Endothelial cell of umbilical vein (primary cell): ENCODE data around the gene EIF2B5. TPM values are rescaled to one million over a fixed set of nuclear protein-coding genes. Genes with fewer than 3 reads are reported as not detected.

Experiments used
- BruUV-seq: library from RNA; stranded (reverse); fragments of 400-500 nt; replicated peaks from 2 replicates; lab custom pipeline; 2021; lab: Mats Ljungman, UMichigan
- CTCF ChIA-PET: fragments of 300-600, 350-600 bp; sonication (Branson Sonifier 250); formaldehyde crosslinking; loops from one replicate; lab custom pipeline; 2021; ENCODE audit warnings: antibody characterized with exemption, inconsistent platforms; lab: Charles Lee
- POLR2A ChIA-PET: fragments of 300-600, 350-600 bp; sonication (Branson Sonifier 250); formaldehyde crosslinking; loops from one replicate; lab custom pipeline; 2021; ENCODE audit warnings: antibody characterized with exemption, inconsistent platforms; lab: Charles Lee
- DNase-seq: peaks from one replicate; pipeline ENCODE4 v3.0.0-alpha.2; 2011; ENCODE audit warnings: low read depth, low spot score
- FAIRE-seq: peaks from 2 replicates; lab custom pipeline; 2011; peaks lifted over from hg19 to GRCh38; lab: Jason Lieb, UNC
- H2AFZ ChIP-seq: 2 replicates; pipeline ENCODE4 v1.6.0; 2012; ENCODE audit warnings: low read depth, low read length, control low read depth, inconsistent platforms
- H3K27ac ChIP-seq: 2 replicates; pipeline ENCODE4 v1.5.1; 2011; ENCODE audit warnings: low read depth, mild to moderate bottlenecking, control low read depth, low read length, moderate library complexity; ENCODE audit not compliant: insufficient read depth
- H3K27me3 ChIP-seq, 2 experiments: 2 replicates each; pipeline versions ENCODE4 v1.6.0 to v1.6.1; 2011; ENCODE audit warnings: low read length in 2 of 2, mixed read lengths in 1 of 2; ENCODE audit not compliant: control insufficient read depth in 2 of 2, insufficient read depth in 2 of 2
- H3K36me3 ChIP-seq, 2 experiments: 2 replicates in 1 of 2; 3 replicates in 1 of 2; pipeline ENCODE4 v1.5.1; 2011; ENCODE audit warnings: low read length in 2 of 2, mild to moderate bottlenecking in 1 of 2, moderate library complexity in 1 of 2; ENCODE audit not compliant: control insufficient read depth in 2 of 2, insufficient read depth in 2 of 2; ENCODE audit errors: extremely low read depth in 1 of 2
- H3K4me1 ChIP-seq: 3 replicates; pipeline ENCODE4 v1.5.1; 2011; ENCODE audit warnings: mild to moderate bottlenecking, low read length; ENCODE audit not compliant: control insufficient read depth, insufficient read depth; ENCODE audit errors: extremely low read depth
- H3K4me2 ChIP-seq: 2 replicates; pipeline ENCODE4 v1.6.1; 2011; ENCODE audit warnings: low read length, control low read depth, mixed read lengths; ENCODE audit not compliant: insufficient read depth
- H3K4me3 ChIP-seq, 3 experiments: fragments of 200-600 bp in 1 of 3; sonication (generic), shearing (Covaris generic) in 1 of 3; replicated peaks in 1 of 3; 2 replicates each; pipeline ENCODE4 v1.5.1; 2011 to 2016; ENCODE audit warnings: control low read depth in 3 of 3, low read length in 3 of 3, mild to moderate bottlenecking in 2 of 3, inconsistent platforms in 1 of 3, low read depth in 1 of 3, moderate library complexity in 1 of 3; ENCODE audit not compliant: insufficient read depth in 1 of 3
- H3K79me2 ChIP-seq: 2 replicates; pipeline ENCODE4 v1.6.0; 2012; ENCODE audit warnings: low read length, inconsistent platforms; ENCODE audit not compliant: control insufficient read depth, insufficient read depth
- H3K9ac ChIP-seq: replicated peaks from 2 replicates; pipeline ENCODE3; 2011; ENCODE audit warnings: low read length, control low read depth; ENCODE audit not compliant: insufficient read depth; ENCODE audit errors: extremely low read depth
- H3K9me1 ChIP-seq: replicated peaks from 3 replicates; pipeline ENCODE4 v1.6.0; 2011; ENCODE audit warnings: mild to moderate bottlenecking, low read length; ENCODE audit not compliant: control insufficient read depth, insufficient read depth; ENCODE audit errors: extremely low read depth
- H3K9me3 ChIP-seq: replicated peaks from 2 replicates; pipeline ENCODE4 v1.5.1; 2012; ENCODE audit warnings: low read length, inconsistent platforms; ENCODE audit not compliant: control insufficient read depth, insufficient read depth
- H4K20me1 ChIP-seq: replicated peaks from 2 replicates; pipeline ENCODE3; 2011; ENCODE audit warnings: mild to moderate bottlenecking, low read length; ENCODE audit not compliant: control insufficient read depth, insufficient read depth; ENCODE audit errors: extremely low read depth
- CTCF ChIP-seq, 2 donors: IDR thresholded peaks; 1 replicate in 1 of 2; 2 replicates in 1 of 2; pipeline ENCODE4 v1.5.1; 2011; ENCODE audit warnings: low read length in 2 of 2, mild to moderate bottlenecking in 2 of 2, moderate library complexity in 2 of 2, control low read depth in 1 of 2, inconsistent platforms in 1 of 2, low read depth in 1 of 2; ENCODE audit not compliant: insufficient read depth in 1 of 2; ENCODE audit errors: extremely low read depth in 1 of 2
- EZH2 ChIP-seq: IDR thresholded peaks from 2 replicates; pipeline ENCODE4 v1.6.1; 2012; ENCODE audit warnings: borderline replicate concordance, low read depth, mild to moderate bottlenecking, moderate library complexity, low read length, inconsistent platforms; ENCODE audit not compliant: severe bottlenecking
- FOS ChIP-seq: IDR thresholded peaks from 2 replicates; pipeline ENCODE4 v1.6.1; 2011; ENCODE audit warnings: mild to moderate bottlenecking, low read length, moderate library complexity, borderline replicate concordance; ENCODE audit not compliant: insufficient read depth
- GATA2 ChIP-seq: IDR thresholded peaks from 2 replicates; pipeline ENCODE4 v1.7.0; 2011; ENCODE audit warnings: low read depth, mild to moderate bottlenecking, moderate library complexity, mixed read lengths, low read length; ENCODE audit not compliant: insufficient read length, insufficient read depth
- JUN ChIP-seq: IDR thresholded peaks from 2 replicates; pipeline ENCODE4 v1.6.1; 2011; ENCODE audit warnings: borderline replicate concordance, low read depth; ENCODE audit not compliant: insufficient read length, insufficient read depth
- MAX ChIP-seq: IDR thresholded peaks from 2 replicates; pipeline ENCODE4 v1.6.1; 2011; ENCODE audit not compliant: insufficient read depth, insufficient read length
- MYC ChIP-seq: IDR thresholded peaks from one replicate; pipeline ENCODE4 v1.6.1; 2011; ENCODE audit warnings: mild to moderate bottlenecking, low read depth, low read length
- POLR2AphosphoS5 ChIP-seq: IDR thresholded peaks from 2 replicates; pipeline ENCODE4 v1.6.1; 2012; ENCODE audit warnings: low read depth, mild to moderate bottlenecking, control low read depth, low read length, moderate library complexity; ENCODE audit not compliant: insufficient read depth
- dilution Hi-C: fragments of 300-500 bp; cut with MboI; formaldehyde crosslinking; loops from one replicate; pipeline ENCODE4 v1.15.0; 2019; ENCODE audit warnings: low sequenced_read_pairs; ENCODE audit not compliant: extremely low pct_ligation_motif_present
- intact Hi-C: fragments of 100-400 bp; cut with micrococcal nuclease; formaldehyde crosslinking; loops from one replicate; pipeline ENCODE4 v1.10.0; 2022
- polyA plus RNA-seq, 4 experiments: library from polyadenylated mRNA; depleted of rRNA in 3 of 4; stranded (reverse) in 3 of 4; unstranded in 1 of 4; fragments of >200 nt; gene quantifications; 2 replicates each; pipeline versions ENCODE4 v1.2.1 to v1.2.3, GENCODE V29; 2011 to 2012; ENCODE audit warnings: missing spikeins in 1 of 4
- total RNA-seq: library from RNA; stranded (reverse); gene quantifications from 2 replicates; pipeline ENCODE4 v1.2.3, GENCODE V29; 2021

Gene EIF2B5
- total and polyA plus RNA-seq, 2 donors (not counting 3 experiments of a cell fraction or from before 2014, with no cell fraction given): 42.7 to 44.7 TPM

- TF ChIP-seq MYC (no peak), EZH2 (no peak), MAX (no peak), POLR2AphosphoS5 (no peak), CTCF (IDR thresholded peaks at IDR 0.05; ENCODE audit: extremely low read depth in 1 of 2, insufficient read depth in 1 of 2, low read depth in 1 of 2, low read length in 2 of 2) (no peak), FOS (no peak), GATA2 (no peak), JUN (no peak)
- dilution Hi-C loops: no loop called here
- ChIA-PET CTCF (no interaction called here), POLR2A (no interaction called here)
- Histone ChIP-seq H3K79me2 (peaks cover 15% of the 10 kb centered on the region), H3K27me3 (no peaks in the 10 kb centered on the region), H3K36me3 (peaks cover 0 to 42% of the 10 kb centered on the region in 2 experiments), H3K4me3 (no peak overlapping the region), H3K4me1 (peaks cover 9% of the 10 kb centered on the region), H3K9me3 (no peaks in the 10 kb centered on the region), H3K9ac (no peak overlapping the region), H4K20me1 (no peaks in the 10 kb centered on the region), H3K27ac (no peak overlapping the region), H3K9me1 (no peaks in the 10 kb centered on the region), H2AFZ (no peak overlapping the region), H3K4me2 (no peak overlapping the region)
- BruUV-seq: no TSS peak
- intact Hi-C loops: no loop called here
- FAIRE-seq (no peak), DNase-seq (no peak)
Measured at GRCh38 chr3:184171562-184171961, 36.4 kb downstream of the EIF2B5 start.
